SW 1271 (cell line): ENCODE measurements around the gene NKAIN1.

Source experiments
- DNase-seq, 2 experiments: peaks; one replicate each; lab custom pipeline; 2025; lab: John Stamatoyannopoulos, UW

NKAIN1 gene

GRCh38 chr1:31234123-31234708 lies 5.5 kb downstream of the NKAIN1 start:
- DNase-seq = no peak

GRCh38 chr1:31232689-31233088 lies 7.0 kb downstream of the NKAIN1 start:
- DNase-seq = no peak

- no peak for DNase-seq
Observed at GRCh38 chr1:31231802-31232201, 7.9 kb downstream of the NKAIN1 start.

GRCh38 chr1:31230378-31230777 lies 9.3 kb downstream of the NKAIN1 start:
- no peak for DNase-seq

GRCh38 chr1:31228986-31229385 lies 10.7 kb downstream of the NKAIN1 start:
- DNase-seq = no peak

- DNase-seq = no peak
Observed at GRCh38 chr1:31227891-31228568, 11.7 kb downstream of the NKAIN1 start.

GRCh38 chr1:31224068-31224467 lies 15.6 kb downstream of the NKAIN1 start:
- DNase-seq = no peak

GRCh38 chr1:31222176-31222575 lies 17.5 kb downstream of the NKAIN1 start:
- DNase-seq = no peak

- DNase-seq = no peak
Observed at GRCh38 chr1:31221072-31221471, 18.6 kb downstream of the NKAIN1 start.

GRCh38 chr1:31219489-31219888 lies 20.2 kb downstream of the NKAIN1 start:
- DNase-seq = no peak

GRCh38 chr1:31218705-31219104 lies 21.0 kb downstream of the NKAIN1 start:
- DNase-seq = no peak

GRCh38 chr1:31216016-31216415 lies 23.7 kb downstream of the NKAIN1 start:
- DNase-seq = no peak

GRCh38 chr1:31215065-31215570 lies 24.6 kb downstream of the NKAIN1 start:
- no peak for DNase-seq

- no peak for DNase-seq
Observed at GRCh38 chr1:31214316-31215064, 25.2 kb downstream of the NKAIN1 start.

GRCh38 chr1:31208361-31208945 lies 31.2 kb downstream of the NKAIN1 start:
- no peak for DNase-seq

- no peak for DNase-seq
Observed at GRCh38 chr1:31207569-31207968, 32.1 kb downstream of the NKAIN1 start.

- DNase-seq = no peak
Observed at GRCh38 chr1:31207046-31207445, 32.6 kb downstream of the NKAIN1 start.

- DNase-seq = no peak
Observed at GRCh38 chr1:31203215-31203614, 36.5 kb downstream of the NKAIN1 start.

GRCh38 chr1:31201931-31202360 lies 37.7 kb downstream of the NKAIN1 start:
- DNase-seq = no peak

- no peak for DNase-seq
Observed at GRCh38 chr1:31199949-31200348, 39.7 kb downstream of the NKAIN1 start.

GRCh38 chr1:31199236-31199790 lies 40.4 kb downstream of the NKAIN1 start:
- DNase-seq = no peak

GRCh38 chr1:31198600-31198999 lies 41.1 kb downstream of the NKAIN1 start:
- no peak for DNase-seq
